Astrocyte of the cerebellum (primary cell): ENCODE data around the gene MORN3.

ENCODE experiments used
- DNase-seq: peaks from one replicate; pipeline ENCODE4 v3.0.0-alpha.2; 2011; ENCODE audit warnings: low read depth
- H3K4me3 ChIP-seq: 2 replicates; pipeline ENCODE4 v1.5.1; 2011; ENCODE audit warnings: mild to moderate bottlenecking, low read depth, low read length, moderate library complexity
- CTCF ChIP-seq: IDR thresholded peaks from 2 replicates; pipeline ENCODE4 v1.5.1; 2012; ENCODE audit warnings: low read length, low read depth, moderate library complexity, mild to moderate bottlenecking; ENCODE audit errors: missing control alignments
- in situ Hi-C: cut with HindIII; loops from 2 replicates; pipeline ENCODE4 v1.10.0; 2017; ENCODE audit warnings: low sequenced_read_pairs

Gene MORN3

GRCh38 chr12:121600702-121601336, 68.6 kb downstream of the MORN3 start:
- H3K4me3 ChIP-seq, result no peak overlapping the region
- no peak for DNase-seq
- TF ChIP-seq CTCF, result no peak
- in situ Hi-C loops, result no loop called here
